GM23338 (cell line): ENCODE measurements around the gene TMEM161B. TPM values are rescaled to one million over a fixed set of nuclear protein-coding genes. Genes with fewer than 3 reads are reported as not detected.
A peak's percentile ranks its signal among the peaks of the same experiment; 100 is the strongest.

Source experiments
- ATAC-seq: fragments of 200-7000 bp; cut with Tn5 transposase; 3 replicates; pipeline ENCODE4 v1.9.1; 2020
- DNase-seq: peaks from one replicate; pipeline ENCODE4 v3.0.0-alpha.2; 2015; ENCODE audit warnings: low spot score
- H2AFZ ChIP-seq: fragments of 200-600 bp; sonication (generic); 2 replicates; pipeline ENCODE4 v1.8.0; 2016; ENCODE audit warnings: antibody characterized with exemption, mild to moderate bottlenecking, moderate library complexity
- H3F3A ChIP-seq: fragments of 200-600 bp; sonication (generic); replicated peaks from 2 replicates; pipeline ENCODE4 v1.8.0; 2017; ENCODE audit warnings: antibody characterized with exemption, mixed run types, low read depth
- H3K27ac ChIP-seq: fragments of 200-600 bp; sonication (generic); 2 replicates; pipeline ENCODE4 v1.6.1; 2016; ENCODE audit warnings: low read depth
- H3K27me3 ChIP-seq: fragments of 200-600 bp; sonication (generic); 2 replicates; pipeline ENCODE4 v1.8.0; 2016; ENCODE audit warnings: mild to moderate bottlenecking, mixed run types, moderate library complexity; ENCODE audit not compliant: insufficient read depth
- H3K36me3 ChIP-seq: fragments of 200-600 bp; sonication (generic); 2 replicates; pipeline ENCODE4 v1.8.0; 2016; ENCODE audit warnings: mild to moderate bottlenecking; ENCODE audit not compliant: insufficient read depth
- H3K4me1 ChIP-seq: fragments of 200-600 bp; sonication (generic); 2 replicates; pipeline ENCODE4 v1.8.0; 2016; ENCODE audit warnings: mild to moderate bottlenecking, moderate library complexity; ENCODE audit not compliant: insufficient read depth
- H3K4me2 ChIP-seq: fragments of 200-600 bp; sonication (generic); 2 replicates; pipeline ENCODE4 v1.7.1; 2017; ENCODE audit warnings: mixed run types
- H3K4me3 ChIP-seq: fragments of 200-600 bp; sonication (generic); 2 replicates; pipeline ENCODE4 v1.6.1; 2016; ENCODE audit warnings: mixed run types
- H3K79me2 ChIP-seq: fragments of 200-600 bp; sonication (generic); replicated peaks from 2 replicates; pipeline ENCODE4 v1.8.0; 2017; ENCODE audit warnings: mild to moderate bottlenecking; ENCODE audit not compliant: insufficient read depth
- H3K9me2 ChIP-seq: fragments of 200-600 bp; sonication (generic); 2 replicates; pipeline ENCODE4 v1.8.0; 2017; ENCODE audit not compliant: insufficient read depth
- H4K20me1 ChIP-seq: fragments of 200-600 bp; sonication (generic); replicated peaks from 2 replicates; pipeline ENCODE4 v1.8.0; 2017; ENCODE audit warnings: mild to moderate bottlenecking; ENCODE audit not compliant: insufficient read depth
- H3K27ac Mint-ChIP-seq: 2 replicates; pipeline ENCODE4 v1.8.0; 2020; ENCODE audit warnings: inconsistent platforms, mild to moderate bottlenecking, moderate library complexity, mixed read lengths
- H3K27me3 Mint-ChIP-seq: 3 replicates; pipeline ENCODE4 v1.8.0; 2022; ENCODE audit warnings: low read depth, mild to moderate bottlenecking, moderate library complexity, mixed read lengths, inconsistent platforms; ENCODE audit not compliant: insufficient read depth, poor library complexity
- H3K36me3 Mint-ChIP-seq: 3 replicates; pipeline ENCODE4 v1.8.0; 2021; ENCODE audit warnings: low read depth, mild to moderate bottlenecking, inconsistent platforms, moderate library complexity, mixed read lengths
- H3K4me1 Mint-ChIP-seq: 3 replicates; pipeline ENCODE4 v1.8.0; 2020; ENCODE audit warnings: mild to moderate bottlenecking, inconsistent platforms, mixed read lengths
- H3K4me3 Mint-ChIP-seq: 3 replicates; pipeline ENCODE4 v1.8.0; 2021; ENCODE audit warnings: moderate library complexity, mild to moderate bottlenecking, inconsistent platforms, mixed read lengths
- H3K9me3 Mint-ChIP-seq: 3 replicates; pipeline ENCODE4 v1.8.0; 2020; ENCODE audit warnings: moderate library complexity, mild to moderate bottlenecking, inconsistent platforms, mixed read lengths
- CREB1 ChIP-seq: fragments of 250-450 bp; sonication (Bioruptor Pico); IDR thresholded peaks from 2 replicates; pipeline ENCODE4 v1.5.0; 2020; ENCODE audit warnings: low read depth, mild to moderate bottlenecking, moderate library complexity
- CTCF ChIP-seq, 2 experiments: fragments of 200-600 bp in 1 of 2; sonication (generic) in 1 of 2; conservative IDR thresholded peaks; 2 replicates each; pipeline versions ENCODE4 v1.5.1 to v1.6.1; 2016 to 2017; ENCODE audit warnings: antibody characterized with exemption in 2 of 2, low read depth in 2 of 2, mild to moderate bottlenecking in 2 of 2, moderate library complexity in 1 of 2
- ETS1 ChIP-seq: IDR thresholded peaks from 2 replicates; pipeline ENCODE4 v1.6.1; 2016; ENCODE audit warnings: antibody characterized with exemption
- POLR2AphosphoS5 ChIP-seq: IDR thresholded peaks from 2 replicates; pipeline ENCODE4 v1.6.1; 2016; ENCODE audit warnings: antibody characterized with exemption, low read depth
- REST ChIP-seq: IDR thresholded peaks from one replicate; pipeline ENCODE4 v1.6.1; 2018; ENCODE audit warnings: antibody characterized with exemption; ENCODE audit not compliant: unreplicated experiment
- long read RNA-seq: library from polyadenylated mRNA; unstranded; transcript quantifications from one replicate; pipeline ENCODE4 v2.0.0, GENCODE V29; 2020; ENCODE audit not compliant: unreplicated experiment
- polyA plus RNA-seq: library from polyadenylated mRNA; unstranded; fragments of >200 nt; fragmentation: Nextera tagmentation; extraction: Ambion mirVana; gene quantifications from 2 replicates; pipeline ENCODE4 v1.2.1, GENCODE V29; 2016
- total RNA-seq: library from RNA; depleted of rRNA; stranded (reverse); fragments of >200 nt; shearing (Covaris generic); gene quantifications from 2 replicates; pipeline ENCODE4 v1.2.3, GENCODE V29; 2014; rRNA removed

The TMEM161B gene
- total RNA-seq (25.5 and 27.8 TPM in 2 replicates), polyA plus RNA-seq (11.6 and 11.9 TPM in 2 replicates)
- long read RNA-seq, partial matches to known transcripts, result 0 of 3 reads
- long read RNA-seq, other reads (novel, unspliced or antisense), result 1 of 3 reads

GRCh38 chr5:88268385-88269184 lies at the start of gene TMEM161B:
Gene TMEM161B (minus strand): TSS chr5:88268845. CDS start chr5:88268723, 122 bp downstream.
- Histone ChIP-seq H3K36me3 (peaks cover 22% of the 10 kb centered on the region), H3F3A (no peaks in the 10 kb centered on the region), H3K4me3 (peak within 1 kb of the TSS; percentile 91), H3K4me2 (peak within 1 kb of the TSS; percentile 97), H3K9me2 (no peaks in the 10 kb centered on the region), H3K27me3 (no peaks in the 10 kb centered on the region), H4K20me1 (no peaks in the 10 kb centered on the region; the same call in 1 of the 2 replicates), H3K27ac (peak within 1 kb of the TSS; percentile 85), H3K79me2 (peaks cover 80% of the 10 kb centered on the region), H3K4me1 (peaks cover 17% of the 10 kb centered on the region), H2AFZ (peak within 1 kb of the TSS; percentile 81)
- peak; percentile 86 for DNase-seq
- peak within 1 kb of the TSS; percentile 95 for H3K27ac Mint-ChIP-seq
- H3K27me3 Mint-ChIP-seq, result peaks cover 4% of the 10 kb centered on the region
- peaks cover 24% of the 10 kb centered on the region for H3K9me3 Mint-ChIP-seq
- no peak for TF ChIP-seq REST
- TF ChIP-seq ETS1, result peak; percentile 16; the same call in 1 of the 2 replicates
- TF ChIP-seq POLR2AphosphoS5, result peak; percentile 88
- peak within 1 kb of the TSS; percentile 98 for H3K4me3 Mint-ChIP-seq
- H3K36me3 Mint-ChIP-seq, result peaks cover 55% of the 10 kb centered on the region
- peak; percentile 93 for ATAC-seq
- H3K4me1 Mint-ChIP-seq, result peaks cover 19% of the 10 kb centered on the region

GRCh38 chr5:88304356-88304755 lies 35.7 kb upstream of the TMEM161B start:
- Histone ChIP-seq H4K20me1 (no peaks in the 10 kb centered on the region), H3F3A (no peaks in the 10 kb centered on the region), H3K9me2 (peaks cover 3% of the 10 kb centered on the region; the same call in 1 of the 2 replicates), H3K4me3 (no peak overlapping the region), H3K4me2 (no peak overlapping the region), H2AFZ (no peak overlapping the region), H3K36me3 (no peaks in the 10 kb centered on the region), H3K27me3 (no peaks in the 10 kb centered on the region), H3K27ac (no peak overlapping the region), H3K4me1 (peaks cover 7% of the 10 kb centered on the region; the same call in 1 of the 2 replicates), H3K79me2 (no peaks in the 10 kb centered on the region)
- Mint-ChIP-seq H3K27me3 (no peaks in the 10 kb centered on the region), H3K36me3 (peaks cover 12% of the 10 kb centered on the region; the same call in 2 of the 3 replicates), H3K4me1 (peaks cover 7% of the 10 kb centered on the region), H3K4me3 (no peak overlapping the region), H3K9me3 (peaks cover 22% of the 10 kb centered on the region; the same call in 2 of the 3 replicates), H3K27ac (no peak overlapping the region)
- ATAC-seq (peak; percentile 88), DNase-seq (peak; percentile 52)
- TF ChIP-seq CREB1 (CRISPR knock-in tag) (no peak), CTCF (conservative IDR thresholded peaks at IDR 0.05; ENCODE audit: low read depth in 2 of 2) (0 out of 4 replicates have a peak, but pooled peaks have one; percentile 12 to 28)
